AG09309 (cell line): Measurements from ENCODE around the gene SPNS1.

Experiments used
- DNase-seq: peaks from one replicate; pipeline ENCODE4 v3.0.0-alpha.2; 2010; ENCODE audit warnings: low read depth
- H3K4me3 ChIP-seq: 2 replicates; pipeline ENCODE4 v1.5.1; 2011; ENCODE audit warnings: mild to moderate bottlenecking, low read depth, low read length, moderate library complexity; ENCODE audit not compliant: control insufficient read depth
- CTCF ChIP-seq: IDR thresholded peaks from 2 replicates; pipeline ENCODE4 v1.5.1; 2011; ENCODE audit warnings: mild to moderate bottlenecking, low read depth, low read length, inconsistent platforms; ENCODE audit not compliant: insufficient read depth, control insufficient read depth; ENCODE audit errors: missing control alignments

The SPNS1 gene

DNA sequence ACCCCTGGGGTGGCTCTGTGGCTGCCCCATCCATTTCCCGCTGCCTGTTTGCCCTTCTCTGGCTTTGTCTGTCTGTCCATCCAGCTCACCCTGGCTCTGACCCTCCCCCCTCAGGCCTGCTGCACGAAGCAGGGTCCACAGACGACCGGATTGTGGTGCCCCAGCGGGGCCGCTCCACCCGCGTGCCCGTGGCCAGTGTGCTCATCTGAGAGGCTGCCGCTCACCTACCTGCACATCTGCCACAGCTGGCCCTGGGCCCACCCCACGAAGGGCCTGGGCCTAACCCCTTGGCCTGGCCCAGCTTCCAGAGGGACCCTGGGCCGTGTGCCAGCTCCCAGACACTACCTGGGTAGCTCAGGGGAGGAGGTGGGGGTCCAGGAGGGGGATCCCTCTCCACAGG, 9.5 kb downstream of the SPNS1 start:
- TF ChIP-seq CTCF: no peak
- no peak overlapping the region for H3K4me3 ChIP-seq
- no peak for DNase-seq

DNA sequence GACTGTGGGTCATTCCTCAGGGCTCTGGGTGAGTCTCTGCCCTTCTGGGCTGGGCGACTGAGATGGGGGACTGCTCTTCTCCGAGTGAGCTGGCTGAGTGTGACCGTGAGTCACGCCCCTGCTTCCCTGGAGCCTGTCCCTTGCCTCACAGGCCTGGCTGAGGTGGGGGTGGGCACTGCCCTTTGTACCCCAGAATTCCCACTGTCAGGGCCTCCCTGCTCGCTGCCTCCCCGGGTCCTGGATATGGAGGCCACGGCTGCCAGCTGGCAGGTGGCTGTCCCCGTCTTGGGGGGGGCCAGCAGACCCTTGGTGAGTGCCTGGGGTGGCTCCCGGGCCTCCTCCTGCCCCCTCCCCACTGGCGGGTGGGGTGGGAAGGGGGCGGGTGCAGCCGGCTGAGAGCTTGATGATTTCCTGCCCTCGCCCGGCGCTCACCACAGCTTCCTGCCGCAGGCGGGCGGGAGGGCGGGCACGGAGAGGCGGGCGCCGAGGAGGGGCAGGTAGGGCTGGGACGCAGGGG, 10.1 kb downstream of the SPNS1 start, which contains the start of gene LAT:
Gene LAT (plus strand): TSS at position 434 of the 517 bp plus-strand sequence. CDS start 366 bp downstream, outside the sequence.
- no peak for DNase-seq
- no peak for TF ChIP-seq CTCF
- H3K4me3 ChIP-seq: no peak within 1 kb of the TSS

DNA sequence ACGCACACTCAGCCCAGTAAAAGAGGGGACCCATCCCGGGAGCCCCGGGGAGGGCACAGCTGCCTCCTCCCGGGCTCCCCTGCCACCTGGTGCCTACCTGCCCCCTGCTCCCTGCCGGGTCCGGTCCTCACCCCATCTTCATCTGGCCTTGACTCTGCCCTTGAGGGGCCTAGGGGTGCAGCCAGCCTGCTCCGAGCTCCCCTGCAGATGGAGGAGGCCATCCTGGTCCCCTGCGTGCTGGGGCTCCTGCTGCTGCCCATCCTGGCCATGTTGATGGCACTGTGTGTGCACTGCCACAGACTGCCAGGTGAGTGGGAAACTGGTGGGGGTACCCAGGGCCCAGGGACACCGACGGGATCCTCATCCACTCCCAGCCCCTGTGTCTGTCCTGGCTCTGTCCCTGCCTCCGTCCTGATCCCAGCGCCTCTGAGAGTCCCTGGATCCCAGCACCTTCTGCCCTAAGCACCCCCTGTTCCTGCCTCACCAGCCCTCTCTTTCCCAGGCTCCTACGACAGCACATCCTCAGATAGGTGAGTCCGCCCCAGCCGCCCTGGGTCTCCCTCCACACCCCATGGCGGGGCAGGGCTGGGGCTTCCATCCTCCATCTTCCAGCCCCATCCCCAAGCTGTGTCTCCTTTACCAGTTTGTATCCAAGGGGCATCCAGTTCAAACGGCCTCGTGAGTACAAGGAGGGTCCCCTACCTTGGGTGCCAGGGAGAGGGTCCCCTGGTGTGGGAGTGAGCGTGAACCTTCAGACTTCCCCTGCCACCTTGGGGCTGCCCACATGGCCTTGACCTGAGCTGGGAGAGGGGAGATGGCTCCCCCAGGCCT, 10.8 kb downstream of the SPNS1 start:
- DNase-seq: no peak
- H3K4me3 ChIP-seq: no peak overlapping the region
- no peak for TF ChIP-seq CTCF

DNA sequence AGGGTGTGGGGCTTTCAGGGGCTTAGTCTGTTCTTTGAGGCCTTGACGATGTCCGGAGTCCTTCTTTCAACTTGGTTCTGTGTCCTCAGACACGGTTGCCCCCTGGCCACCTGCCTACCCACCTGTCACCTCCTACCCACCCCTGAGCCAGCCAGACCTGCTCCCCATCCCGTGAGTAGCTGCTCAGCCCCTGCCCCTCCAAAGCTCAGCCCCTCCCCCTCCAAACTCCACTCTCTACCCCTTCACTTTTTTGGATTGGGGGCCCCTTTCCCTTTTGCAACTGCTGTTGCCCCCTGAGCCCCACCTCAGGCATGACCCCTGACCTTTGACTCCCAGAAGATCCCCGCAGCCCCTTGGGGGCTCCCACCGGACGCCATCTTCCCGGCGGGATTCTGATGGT, 11.5 kb downstream of the SPNS1 start:
- no peak for DNase-seq
- H3K4me3 ChIP-seq: no peak overlapping the region

DNA sequence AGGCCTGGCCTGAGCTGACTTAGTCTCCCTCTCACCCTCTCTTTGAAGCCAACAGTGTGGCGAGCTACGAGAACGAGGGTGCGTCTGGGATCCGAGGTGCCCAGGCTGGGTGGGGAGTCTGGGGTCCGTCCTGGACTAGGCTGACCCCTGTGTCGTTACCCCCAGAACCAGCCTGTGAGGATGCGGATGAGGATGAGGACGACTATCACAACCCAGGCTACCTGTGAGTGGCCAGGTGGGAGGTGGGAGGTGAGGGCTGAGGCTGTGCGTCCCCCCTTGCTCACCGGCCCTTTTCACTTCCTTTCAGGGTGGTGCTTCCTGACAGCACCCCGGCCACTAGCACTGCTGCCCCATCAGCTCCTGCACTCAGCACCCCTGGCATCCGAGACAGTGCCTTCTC, 11.9 kb downstream of the SPNS1 start:
- no peak for TF ChIP-seq CTCF
- no peak for DNase-seq
- no peak overlapping the region for H3K4me3 ChIP-seq

More for the DNA sequence above, 11.5 kb downstream of the SPNS1 start:
- no peak for TF ChIP-seq CTCF

DNA sequence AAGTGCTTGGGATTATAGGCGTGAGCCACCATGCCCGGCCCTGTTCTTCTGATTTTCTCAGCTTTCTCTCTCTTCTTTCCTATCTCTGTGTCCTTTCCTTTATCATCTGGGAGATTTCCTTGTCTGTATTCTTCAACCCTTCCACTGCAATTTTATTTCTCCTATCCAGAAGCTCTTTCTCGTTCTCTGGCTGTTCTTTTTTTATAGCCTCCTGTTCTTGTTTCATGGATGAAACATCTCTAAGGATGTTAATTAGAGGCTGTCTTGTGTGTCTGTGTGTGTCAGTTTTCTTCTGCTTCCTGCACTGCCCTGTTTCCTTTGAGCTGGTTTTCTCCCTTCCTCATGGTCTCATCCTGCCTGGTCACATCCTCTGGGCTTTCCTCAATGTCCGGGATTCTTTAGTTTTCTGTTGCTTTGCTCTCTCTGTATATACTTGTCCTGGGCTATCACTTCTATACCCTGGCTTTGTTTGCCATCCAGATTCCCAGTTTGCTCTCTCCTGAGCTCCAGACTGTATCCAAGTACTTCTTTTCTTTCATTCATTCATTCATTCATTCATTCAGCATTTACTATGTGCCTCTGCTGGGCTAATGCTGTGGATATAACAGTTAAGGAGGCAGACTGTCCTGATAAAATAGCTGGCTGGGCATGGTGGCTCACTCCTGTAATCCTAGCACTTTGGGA, 12.7 kb downstream of the SPNS1 start:
- TF ChIP-seq CTCF: no peak
- no peak overlapping the region for H3K4me3 ChIP-seq
- DNase-seq: no peak
